ENCODE measurements around the gene BCAS3.
"Not testable (repeated sequence)": the region's sequence is repeated elsewhere in the genome, so short reads cannot be mapped to it uniquely, and the experiment has no call there.

Gene BCAS3

DNA sequence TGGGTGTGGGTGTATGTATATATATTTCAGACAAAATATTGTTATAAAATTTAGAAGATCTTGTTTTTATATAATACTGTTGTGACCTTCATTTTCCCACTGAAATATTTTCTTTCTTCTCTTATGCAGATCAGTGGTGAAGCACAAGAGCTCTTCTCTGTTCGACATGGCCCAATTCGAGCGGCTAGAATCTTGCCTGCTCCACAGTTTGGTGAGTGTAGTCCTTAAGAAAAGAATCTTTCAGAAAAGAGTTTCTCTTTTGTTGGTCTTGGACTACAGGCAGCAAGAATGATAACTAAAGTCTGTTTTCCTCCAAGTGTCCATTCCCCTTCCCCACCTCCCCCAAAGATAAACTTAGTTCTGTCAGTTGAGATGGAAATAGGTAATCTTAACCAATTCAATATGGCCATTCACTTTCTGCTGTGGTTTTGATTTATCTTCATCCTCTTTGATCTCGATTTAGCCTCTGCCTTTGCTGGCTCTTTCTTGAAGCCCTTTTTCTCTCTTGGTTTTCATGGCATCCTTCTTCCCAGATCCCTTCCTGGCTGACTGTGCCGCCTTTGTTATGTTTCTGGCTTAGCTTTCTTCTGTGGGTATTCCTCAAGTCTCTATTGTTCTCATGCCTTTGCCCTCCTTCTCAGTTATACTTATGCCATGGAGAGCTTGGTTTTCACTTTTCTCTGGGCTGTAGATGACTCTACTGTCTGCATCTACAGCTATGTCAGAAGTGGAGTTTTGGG lies 69.6 kb downstream of the BCAS3 start:
- no peak for DNase-seq (ENCODE audit: low read depth)

DNA sequence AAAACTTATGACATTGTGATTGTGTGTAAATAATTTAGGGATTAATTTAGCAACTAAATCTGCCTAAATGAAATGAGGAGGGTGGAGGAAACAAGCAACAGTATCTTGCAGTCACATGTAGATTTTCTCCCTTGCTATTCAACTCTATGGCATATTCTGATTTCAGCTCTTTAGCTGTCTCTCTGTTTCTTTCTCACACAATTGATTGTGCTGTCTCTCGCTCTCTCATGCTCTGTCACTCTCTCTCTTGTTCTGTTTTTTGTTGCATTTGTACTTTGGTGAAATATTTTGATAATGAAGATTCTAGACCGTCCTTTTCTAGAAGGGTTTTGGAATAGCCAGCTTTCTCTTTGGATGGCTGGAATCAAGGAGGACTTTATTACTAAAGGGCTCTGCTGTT lies 70.6 kb downstream of the BCAS3 start:
- no peak for DNase-seq (ENCODE audit: low read depth)

DNA sequence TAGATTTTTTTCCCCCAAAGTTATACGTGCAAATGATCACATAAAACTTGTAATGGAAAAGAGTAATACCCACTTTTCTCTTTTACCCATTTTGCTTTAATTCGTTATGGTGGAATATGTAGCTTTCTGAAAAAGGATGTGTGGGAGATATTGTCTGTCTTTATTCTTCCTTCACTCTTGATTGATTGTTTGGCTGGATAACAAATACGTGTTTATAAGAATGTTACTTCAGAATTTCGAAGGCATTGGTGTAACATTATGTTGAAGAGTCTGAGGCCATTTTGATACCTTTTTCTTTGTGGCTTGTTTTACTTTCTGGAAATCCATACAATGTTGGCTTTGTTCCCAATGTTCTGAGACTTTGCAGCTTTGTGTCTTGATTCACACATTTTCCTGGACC lies 71.4 kb downstream of the BCAS3 start:
- no peak for DNase-seq (ENCODE audit: low read depth)

DNA sequence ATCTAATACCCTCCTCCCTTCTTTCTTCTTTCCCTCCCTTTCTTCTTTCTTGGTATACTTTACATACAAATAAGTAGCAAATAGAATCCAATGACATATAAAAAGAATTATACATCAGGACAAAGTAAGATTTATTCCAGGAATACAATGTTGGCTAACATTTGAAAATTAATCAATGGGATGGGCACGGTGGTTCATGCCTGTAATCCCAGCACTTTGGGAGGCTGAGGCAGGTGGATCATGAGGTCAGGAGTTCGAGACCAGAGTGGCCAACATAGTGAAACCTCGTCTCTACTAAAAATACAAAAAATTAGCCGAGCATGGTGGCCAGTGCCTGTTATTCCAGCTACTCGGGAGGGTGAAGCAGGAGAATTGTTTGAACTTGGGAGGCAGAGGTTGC lies 72.1 kb downstream of the BCAS3 start:
- no peak for DNase-seq (ENCODE audit: low read depth)

DNA sequence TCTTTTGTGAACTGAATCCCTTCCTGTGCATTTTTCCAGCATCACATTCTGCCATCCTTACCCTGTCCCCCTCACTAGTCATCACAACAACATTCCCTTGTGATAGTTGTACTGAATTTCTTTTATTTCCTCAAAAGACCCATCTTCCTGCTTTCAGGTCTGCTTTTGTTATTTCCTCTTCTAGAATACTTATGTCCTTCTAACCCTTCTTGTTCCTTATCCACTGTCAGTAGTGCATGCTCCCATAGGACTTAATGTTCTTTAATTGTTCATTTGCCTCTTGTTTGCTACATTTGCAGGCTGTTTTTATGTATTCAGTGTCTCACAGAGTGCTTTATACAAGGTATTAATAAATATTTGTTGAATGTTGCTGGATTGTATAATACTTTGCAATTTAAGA lies 73.0 kb downstream of the BCAS3 start:
- DNase-seq (ENCODE audit: low read depth): no peak

DNA sequence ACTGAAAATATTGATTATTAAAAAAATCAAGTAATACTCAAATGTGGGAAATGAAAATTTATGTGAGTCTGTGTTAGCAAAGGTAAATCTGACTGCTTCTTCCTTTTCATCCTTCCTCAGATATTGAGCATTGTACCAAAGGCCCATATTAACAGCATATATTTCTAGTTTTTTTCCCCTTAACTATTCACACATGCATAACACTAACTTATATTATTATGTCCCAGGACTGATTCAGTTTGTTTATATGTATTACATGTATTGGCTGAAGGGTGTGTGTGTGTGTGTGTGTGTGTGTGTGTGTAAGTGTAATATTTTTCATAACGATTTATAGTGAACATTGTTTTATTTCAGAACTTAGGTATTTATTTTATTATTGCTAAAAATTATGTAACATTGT lies 74.2 kb downstream of the BCAS3 start:
- DNase-seq (ENCODE audit: low read depth): no peak

DNA sequence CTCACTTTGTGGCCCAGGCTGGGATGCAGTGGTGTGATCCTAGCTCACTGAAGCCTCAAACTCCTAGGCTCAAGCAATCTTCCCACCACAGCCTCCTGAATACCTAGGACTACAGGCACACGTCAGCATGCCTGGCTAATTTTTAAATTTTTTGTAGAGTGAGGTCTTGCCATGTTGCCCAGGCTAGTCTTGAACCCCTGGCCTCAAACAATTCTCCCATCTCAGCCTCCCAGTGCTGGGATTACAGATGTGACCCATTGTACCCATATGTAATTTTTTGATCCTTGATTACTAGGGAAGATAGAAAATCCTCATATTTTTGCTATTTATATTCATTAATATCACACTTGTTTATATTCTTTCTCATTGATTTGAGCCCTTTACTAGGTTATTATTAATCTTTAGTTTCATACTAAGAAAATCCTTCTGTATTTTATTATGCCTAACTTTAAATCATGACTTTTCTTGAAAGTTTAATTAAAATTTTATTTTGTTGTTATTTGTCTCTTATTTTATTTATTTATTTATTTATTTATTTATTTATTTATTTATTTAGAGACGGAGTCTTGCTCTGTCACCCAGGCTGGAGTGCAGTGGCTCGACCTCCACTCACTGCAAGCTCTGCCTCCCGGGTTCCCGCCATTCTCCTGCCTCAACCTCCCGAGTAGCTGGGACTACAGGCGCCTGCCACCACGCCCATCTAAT lies 75.4 kb downstream of the BCAS3 start:
- no peak for DNase-seq (ENCODE audit: low read depth)

DNA sequence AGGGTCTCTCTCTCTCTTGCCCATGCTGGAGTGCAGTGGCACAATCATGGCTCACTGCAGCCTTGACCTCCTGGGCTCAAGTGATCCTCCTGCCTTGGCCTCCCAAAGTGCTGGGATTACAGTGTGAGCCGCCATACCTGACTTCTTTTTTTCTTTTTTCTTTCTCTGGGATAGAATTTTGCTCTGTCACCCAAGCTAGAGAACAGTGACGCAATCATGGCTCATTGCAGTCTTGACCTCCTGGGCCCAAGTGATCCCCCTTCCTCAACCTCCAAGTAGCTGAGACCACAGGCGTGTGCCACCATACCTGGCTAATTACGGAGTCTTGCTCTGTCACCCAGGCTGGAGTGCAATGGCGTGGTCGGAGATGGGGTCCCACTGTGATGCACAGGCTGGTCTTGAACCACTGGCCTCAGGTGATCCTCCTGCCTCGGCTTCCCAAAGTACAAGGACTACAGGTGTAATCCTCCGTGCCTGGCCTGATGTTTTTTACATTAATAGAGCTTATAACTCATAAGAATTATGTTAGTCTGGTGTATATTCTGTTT lies 76.5 kb downstream of the BCAS3 start:
- no peak for DNase-seq (ENCODE audit: low read depth)

DNA sequence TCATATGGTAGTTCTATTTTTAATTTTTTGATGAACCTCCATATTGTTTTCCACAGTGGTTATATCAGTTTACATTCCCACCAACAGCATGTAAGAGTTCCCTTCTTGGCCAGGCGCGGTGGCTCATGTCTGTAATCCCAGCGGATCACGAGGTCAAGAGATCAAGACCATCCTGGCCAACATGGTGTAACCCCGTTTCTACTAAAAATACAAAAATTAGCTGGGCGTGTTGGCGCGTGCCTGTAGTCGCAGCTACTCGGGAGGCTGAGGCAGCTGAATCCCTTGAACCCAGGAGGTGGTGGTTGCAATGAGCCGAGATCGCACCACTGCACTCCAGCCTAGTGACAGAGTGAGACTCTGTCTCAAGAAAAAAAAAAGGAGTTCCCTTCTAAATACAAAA lies 79.1 kb downstream of the BCAS3 start:
- DNase-seq (ENCODE audit: low read depth): not testable (repeated sequence)

DNA sequence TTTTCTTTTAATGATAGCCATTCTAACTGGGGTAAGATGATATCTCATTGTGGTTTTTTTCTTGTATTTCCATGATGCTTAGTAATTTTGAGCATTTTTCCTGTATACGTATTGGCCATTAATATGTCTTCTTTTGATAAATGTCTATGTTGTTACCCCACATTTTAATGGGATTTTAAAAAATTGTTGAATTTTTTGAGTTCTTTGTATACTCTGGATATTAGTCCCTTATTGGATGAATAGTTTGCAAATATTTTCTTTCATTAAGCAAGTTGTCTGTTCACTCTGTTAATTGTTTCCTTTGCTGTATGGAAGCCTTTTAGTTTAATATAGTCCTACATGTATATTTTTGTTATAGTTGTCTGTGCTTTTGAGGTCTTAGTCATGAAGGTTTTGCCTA lies 79.8 kb downstream of the BCAS3 start:
- DNase-seq (ENCODE audit: low read depth): no peak

DNA sequence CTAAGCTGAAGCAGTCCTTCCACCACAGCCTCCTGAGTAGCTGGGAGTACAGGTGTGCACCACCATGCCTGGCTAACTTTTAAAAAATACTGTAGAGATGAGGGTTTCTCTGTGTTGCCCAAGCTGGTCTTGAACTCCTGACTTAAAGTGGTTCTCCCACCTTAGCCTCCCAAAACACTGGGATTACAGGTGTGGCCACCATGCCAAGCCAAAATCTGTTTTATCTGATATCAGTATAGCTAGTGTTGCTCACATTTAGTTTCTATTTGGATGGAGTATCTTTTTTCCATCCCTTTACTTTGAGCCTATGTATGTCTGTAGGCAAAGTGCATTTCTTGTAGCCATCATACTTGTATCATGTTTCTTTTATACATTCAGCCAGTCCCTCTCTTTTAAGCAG lies 82.1 kb downstream of the BCAS3 start:
- no peak for DNase-seq (ENCODE audit: low read depth)

DNA sequence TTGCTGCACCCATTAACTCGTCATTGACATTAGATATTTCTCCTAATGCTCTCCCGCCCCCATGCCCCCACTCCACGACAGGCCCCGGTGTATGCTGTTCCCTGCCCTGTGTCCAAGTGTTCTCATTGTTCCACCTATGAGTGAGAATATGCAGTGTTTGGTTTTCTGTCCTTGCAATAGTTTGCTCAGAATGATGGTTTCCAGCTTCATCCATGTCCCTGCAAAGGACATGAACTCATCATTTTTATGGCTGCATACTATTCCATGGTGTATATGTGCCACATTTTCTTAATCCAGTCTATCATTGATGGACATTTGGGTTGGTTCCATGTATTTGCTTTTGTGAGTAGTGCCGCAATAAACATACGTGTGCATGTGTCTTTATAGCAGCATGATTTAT lies 83.7 kb downstream of the BCAS3 start:
- not testable (repeated sequence) for DNase-seq (ENCODE audit: low read depth)

DNA sequence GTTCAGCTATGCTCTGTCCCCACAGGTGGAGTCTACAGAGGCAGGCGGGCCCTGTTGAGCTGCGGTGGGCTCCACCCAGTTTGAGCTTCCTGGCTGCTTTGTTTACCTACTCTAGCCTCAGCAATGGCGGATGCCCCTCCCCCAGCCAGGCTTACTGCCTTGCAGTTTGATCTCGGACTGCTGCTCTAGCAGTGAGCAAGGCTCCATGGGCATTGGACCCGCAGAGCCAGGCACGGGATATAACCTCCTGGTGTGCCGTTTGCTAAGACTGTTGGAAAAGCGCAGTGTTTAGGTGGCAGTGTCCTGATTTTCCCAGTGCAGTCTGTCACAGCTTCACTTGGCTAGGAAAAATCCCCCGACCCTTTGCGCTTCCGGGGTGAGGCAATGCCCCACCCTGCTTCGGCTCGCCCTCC lies 89.1 kb downstream of the BCAS3 start:
- DNase-seq (ENCODE audit: low read depth): no peak

DNA sequence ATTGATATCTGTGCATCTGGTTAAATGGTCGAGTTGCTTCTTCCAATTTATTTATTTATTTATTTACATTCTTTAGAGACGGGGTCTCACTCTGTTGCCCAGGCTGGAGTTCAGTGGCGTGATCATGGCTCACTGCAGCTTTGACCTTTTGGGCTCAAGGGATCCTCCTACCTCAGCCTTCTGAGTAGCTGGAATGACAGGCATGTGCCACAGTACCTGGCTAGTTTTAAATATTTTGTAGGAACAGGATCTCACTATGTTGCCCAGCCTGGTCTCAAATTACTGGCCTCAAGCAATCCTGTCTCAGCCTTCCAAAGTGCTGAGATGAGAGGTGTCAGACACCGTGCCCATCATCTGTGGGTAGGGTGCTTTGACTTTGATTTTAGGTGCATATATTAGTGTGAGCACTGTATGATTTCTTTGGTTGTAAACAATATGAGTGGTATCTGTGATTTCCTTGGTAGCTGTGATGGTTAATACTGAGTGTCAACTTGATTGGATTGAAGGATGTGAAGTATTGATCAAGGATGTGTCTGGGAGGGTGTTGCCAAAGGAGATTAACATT lies 90.2 kb downstream of the BCAS3 start:
- DNase-seq (ENCODE audit: low read depth): no peak

DNA sequence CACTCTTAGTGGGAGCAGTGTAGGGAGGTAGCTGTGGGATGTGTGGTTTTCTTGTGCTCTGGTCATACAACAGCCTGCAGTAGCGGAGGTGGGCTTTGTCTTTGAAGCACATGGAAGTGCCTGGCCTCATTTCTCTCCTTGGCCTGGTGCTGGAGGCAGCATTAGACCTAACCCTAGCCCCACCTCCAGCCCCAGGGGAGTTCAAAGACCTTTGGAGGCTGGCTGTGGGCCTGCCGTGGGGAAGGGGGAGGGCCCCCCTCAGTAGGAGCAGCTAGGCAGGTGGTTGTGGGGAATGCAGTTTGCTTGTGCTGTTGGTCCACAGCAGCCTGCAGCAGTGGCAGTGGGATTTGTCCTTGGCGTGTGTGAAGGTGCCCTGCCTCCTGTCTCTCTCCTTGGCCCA lies 91.7 kb downstream of the BCAS3 start:
- DNase-seq (ENCODE audit: low read depth): no peak

DNA sequence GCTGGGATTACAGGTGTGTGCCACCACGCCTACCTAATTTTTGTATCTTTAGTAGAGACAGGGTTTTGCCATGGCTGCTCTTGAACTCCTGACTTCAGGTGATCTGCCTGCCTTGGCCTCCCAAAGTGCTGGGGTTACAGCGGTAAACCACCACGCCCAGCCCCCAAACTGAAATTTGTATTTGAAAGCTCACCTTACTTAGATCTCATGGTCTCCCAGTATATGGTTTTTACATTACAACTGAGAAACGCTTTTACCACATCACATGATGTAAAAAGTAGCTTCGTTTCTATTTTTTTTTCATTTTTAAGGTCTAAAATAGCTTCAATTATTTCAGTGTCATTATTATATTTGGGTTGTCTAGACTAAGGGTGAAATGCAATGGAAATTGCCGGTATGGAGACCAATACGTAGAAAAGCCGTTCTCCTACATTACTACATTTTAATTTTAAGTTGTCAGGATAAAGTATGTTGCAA lies 93.3 kb downstream of the BCAS3 start:
- DNase-seq (ENCODE audit: low read depth): no peak

DNA sequence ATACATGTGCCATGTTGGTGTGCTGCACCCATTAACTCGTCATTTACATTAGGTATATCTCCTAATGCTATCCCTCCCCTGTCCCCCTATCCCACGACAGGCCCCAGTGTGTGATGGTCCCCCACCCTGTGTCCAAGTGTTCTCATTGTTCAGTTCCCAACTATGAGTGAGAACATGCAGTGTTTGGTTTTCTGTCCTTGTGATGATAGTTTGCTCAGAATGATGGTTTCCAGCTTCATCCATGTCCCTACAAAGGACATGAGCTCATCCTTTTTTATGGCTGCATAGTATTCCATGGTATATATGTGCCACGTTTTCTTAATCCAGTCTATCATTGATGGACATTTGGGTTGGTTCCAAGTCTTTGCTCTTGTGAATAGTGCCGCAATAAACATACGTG lies 94.0 kb downstream of the BCAS3 start:
- DNase-seq (ENCODE audit: low read depth): not testable (repeated sequence)

DNA sequence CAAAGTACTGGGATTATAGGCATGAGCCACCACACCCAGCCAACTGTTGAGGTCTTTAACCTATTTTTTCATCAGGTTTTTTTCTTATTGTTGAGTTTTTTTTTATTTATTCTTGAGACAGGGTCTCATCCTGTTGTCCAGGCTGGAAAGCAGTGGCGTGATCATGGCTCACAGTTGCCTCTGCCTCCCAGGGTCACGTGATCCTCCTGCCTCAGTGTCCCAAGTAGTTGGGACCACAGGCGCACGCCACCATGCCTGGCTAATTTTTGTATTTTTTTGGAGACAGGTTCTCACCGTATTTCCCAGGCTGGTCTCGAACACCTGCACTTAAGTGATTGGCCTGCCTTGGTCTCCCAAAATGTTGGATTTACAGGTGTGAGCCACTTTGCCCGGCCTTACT lies 95.9 kb downstream of the BCAS3 start:
- no peak for DNase-seq (ENCODE audit: low read depth)

DNA sequence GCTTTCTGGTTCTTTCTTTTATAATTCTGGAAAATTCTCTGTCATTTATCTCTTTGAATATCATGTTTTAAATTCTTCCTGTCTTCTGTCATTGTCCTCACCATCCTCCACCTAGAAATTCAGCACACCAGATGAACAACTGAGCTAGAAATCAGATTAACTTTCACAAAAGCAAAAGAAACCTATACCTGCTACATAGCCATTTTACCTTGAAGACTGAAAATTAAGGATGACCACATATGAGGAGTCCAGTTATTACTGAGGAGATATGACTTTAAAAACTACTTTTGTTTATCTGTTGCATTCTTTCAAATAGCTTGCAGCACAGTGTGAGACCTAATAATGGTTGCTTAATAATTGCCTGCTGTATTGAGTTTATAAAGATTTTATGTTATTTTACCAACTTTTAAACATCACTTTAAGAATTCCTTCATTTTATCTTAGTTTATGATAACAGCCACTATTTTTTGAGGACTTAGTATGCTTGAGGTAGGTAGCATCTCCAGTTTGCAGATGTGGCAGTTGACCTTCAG lies 104.3 kb downstream of the BCAS3 start:
- no peak for DNase-seq (ENCODE audit: low read depth)

DNA sequence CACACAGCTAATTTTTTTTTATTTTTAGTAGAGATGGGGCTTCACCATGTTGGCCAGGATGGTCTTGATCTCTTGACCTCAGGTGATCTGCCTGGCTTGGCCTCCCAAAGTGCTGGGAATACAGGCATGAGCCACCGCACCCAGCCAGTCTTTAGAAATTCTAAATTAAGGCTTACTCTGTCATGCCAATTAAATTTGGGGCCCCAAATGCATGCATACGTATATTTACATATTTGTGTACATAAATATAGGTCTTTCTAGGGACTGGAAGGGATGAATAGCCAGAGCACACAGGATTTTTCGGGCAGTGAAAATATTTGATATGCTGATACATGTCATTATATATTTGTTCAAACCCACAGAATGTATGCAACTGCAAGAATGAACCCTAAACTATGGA lies 105.1 kb downstream of the BCAS3 start:
- DNase-seq (ENCODE audit: low read depth): no peak

DNA sequence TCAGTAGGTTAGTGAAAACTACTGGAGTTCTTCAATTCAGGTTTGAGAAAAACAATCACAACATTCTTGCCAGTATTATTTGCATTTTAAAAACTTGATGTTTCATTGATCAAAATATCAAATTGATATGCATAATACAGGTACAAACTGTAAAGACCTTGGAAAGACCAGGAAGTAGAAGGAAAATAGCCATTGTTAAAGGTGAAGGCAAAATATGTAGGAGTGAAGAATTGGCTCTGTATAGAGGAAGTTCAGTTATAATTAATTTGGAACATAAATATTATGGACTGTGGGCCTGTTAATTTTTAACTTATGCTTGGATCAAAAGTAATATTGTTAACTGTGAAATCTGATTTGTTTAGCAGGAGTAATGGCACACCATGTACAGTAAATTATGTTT lies 112.6 kb downstream of the BCAS3 start:
- DNase-seq (ENCODE audit: low read depth): no peak

DNA sequence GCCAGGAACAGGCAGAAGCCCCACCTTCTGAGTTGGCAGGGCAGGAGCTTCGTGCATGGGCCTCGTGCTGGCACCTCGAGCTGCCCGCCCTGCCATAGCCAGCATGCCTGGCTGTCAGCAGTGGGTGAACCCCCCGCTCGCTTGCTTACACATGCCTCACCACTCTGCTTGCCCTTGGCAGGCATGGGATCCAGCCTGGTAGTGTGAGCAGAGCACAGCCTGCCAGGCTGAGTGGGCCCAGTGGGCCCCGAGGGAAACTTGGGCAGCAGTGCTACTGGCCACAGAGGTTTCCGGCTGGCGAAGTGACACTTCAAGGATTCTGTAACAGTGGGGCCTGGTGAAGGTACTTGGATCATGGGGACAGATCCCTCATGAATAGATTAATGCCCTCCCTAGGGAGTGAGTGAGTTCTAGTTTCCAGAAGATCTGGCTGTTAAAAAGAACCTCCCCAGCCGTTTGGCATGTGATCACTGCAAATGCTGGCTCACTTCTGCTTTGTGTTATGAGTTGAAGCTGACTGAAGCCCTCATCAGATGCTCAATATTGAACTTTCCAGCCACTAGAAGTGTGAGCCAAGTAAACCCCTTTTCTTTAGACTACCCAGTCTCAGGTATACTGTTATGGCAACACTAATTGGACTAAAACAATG lies 114.7 kb downstream of the BCAS3 start:
- DNase-seq (ENCODE audit: low read depth): no peak
